Activated naive CD4-positive, alpha-beta T cell treated with anti-CD3 and anti-CD28 coated beads, Interleukin-2, amount 50 U/mL, for 24 hours (primary cell): ENCODE measurements around the gene NDUFA6.
"Not testable (repeated sequence)": the region's sequence is repeated elsewhere in the genome, so short reads cannot be mapped to it uniquely, and the experiment has no call there.

Experiments
- H3K27ac Mint-ChIP-seq: one replicate; pipeline ENCODE4 v1.8.0; 2021; ENCODE audit warnings: mild to moderate bottlenecking, mixed read lengths
- H3K27me3 Mint-ChIP-seq: one replicate; pipeline ENCODE4 v1.8.0; 2021; ENCODE audit warnings: mixed read lengths
- H3K36me3 Mint-ChIP-seq: one replicate; pipeline ENCODE4 v1.8.0; 2021; ENCODE audit warnings: mixed read lengths
- H3K4me1 Mint-ChIP-seq: one replicate; pipeline ENCODE4 v1.8.0; 2021; ENCODE audit warnings: mixed read lengths
- H3K4me3 Mint-ChIP-seq: one replicate; pipeline ENCODE4 v1.8.0; 2021; ENCODE audit warnings: mild to moderate bottlenecking, mixed read lengths
- H3K9me3 Mint-ChIP-seq: one replicate; pipeline ENCODE4 v1.8.0; 2021; ENCODE audit warnings: mixed read lengths

Gene NDUFA6

DNA sequence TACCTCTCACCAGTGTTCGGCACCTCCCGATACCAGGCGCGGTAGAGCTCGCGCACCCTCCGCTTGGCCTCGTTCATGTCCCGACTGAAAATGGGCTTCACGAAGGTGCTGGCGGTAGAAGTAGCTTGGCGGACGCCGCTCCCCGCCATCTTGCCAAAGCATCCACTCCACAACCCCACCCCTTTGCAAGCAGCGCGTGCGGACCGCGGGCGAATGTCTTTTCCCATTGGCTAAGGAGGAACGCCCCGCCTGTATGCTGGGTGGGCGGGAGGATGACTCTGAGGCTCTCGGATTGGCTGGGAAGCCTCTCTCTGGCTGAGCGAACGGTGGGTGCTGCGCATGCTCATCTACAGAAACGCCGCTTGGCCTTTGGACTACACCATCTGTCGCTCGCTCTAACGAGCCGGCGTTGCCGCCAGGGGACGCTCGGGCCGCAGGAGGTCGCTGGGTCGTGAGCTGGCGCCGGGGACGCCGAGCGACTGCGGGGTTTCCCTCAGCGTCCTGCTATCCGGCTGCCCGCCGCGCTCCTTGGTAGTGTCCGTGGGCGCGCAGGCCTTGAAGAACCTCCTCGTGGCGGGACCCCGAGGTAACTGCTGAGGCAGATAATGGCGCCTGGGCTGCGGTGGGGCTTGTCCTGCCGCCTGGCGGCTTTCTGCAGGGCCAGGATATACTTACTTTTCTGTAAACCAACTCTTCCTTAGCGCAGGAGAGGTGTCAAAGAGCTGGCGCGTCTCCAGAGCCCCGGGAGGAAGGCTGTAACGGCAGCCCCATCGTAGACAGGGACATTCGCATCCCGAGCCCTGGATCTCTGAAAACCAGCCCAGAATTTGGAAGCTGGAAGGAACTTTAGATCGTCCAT, at the start of gene NDUFA6:
Gene NDUFA6 (minus strand): TSS at position 177 of the 859 bp plus-strand sequence. CDS start 28 bp downstream, at position 149.
- Mint-ChIP-seq H3K9me3 (no peaks in the 10 kb centered on the region), H3K36me3 (peaks cover 9% of the 10 kb centered on the region), H3K4me3 (peak within 1 kb of the TSS; percentile 97), H3K27ac (peak within 1 kb of the TSS; percentile 99), H3K4me1 (peaks cover 40% of the 10 kb centered on the region), H3K27me3 (no peaks in the 10 kb centered on the region)

DNA sequence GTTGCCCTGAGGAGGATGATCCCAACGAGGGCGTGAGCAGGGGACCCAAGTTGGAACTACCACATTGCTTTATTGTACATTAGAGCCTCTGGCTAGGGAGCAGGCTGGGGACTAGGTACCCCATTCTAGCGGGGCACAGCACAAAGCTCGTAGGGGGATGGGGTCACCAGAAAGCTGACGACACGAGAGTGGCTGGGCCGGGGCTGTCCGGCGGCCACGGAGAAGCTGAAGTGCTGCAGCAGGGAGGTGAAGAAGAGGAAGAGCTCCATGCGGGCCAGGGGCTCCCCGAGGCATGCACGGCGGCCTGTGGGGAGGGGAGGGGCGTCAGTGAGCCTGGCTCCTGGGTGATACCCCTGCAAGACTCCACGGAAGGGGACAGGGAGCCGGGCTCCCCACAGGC, 49.6 kb upstream of the NDUFA6 start:
- not testable (repeated sequence) for H3K9me3 Mint-ChIP-seq, H3K4me1 Mint-ChIP-seq, H3K27me3 Mint-ChIP-seq, H3K36me3 Mint-ChIP-seq, H3K27ac Mint-ChIP-seq, H3K4me3 Mint-ChIP-seq

DNA sequence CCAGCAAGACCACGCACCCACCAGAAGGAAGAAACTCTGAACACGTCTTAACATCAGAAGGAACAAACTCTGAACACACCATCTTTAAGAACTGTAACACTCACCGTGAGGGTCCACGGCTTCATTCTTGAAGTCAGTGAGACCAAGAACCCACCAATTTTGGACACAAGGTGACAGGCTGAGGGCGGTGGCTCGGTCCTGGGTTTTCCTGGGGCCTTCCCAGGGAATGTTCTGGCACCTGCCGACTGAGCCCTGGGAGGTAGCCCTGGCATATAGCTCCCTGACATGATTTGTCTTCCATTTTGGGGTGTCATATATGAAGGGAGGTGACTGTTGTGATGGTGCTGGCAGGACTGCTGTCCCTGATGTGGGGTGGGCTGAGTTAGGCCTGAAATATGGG, 48.9 kb upstream of the NDUFA6 start:
- H3K27ac Mint-ChIP-seq, H3K9me3 Mint-ChIP-seq, H3K36me3 Mint-ChIP-seq, H3K27me3 Mint-ChIP-seq, H3K4me1 Mint-ChIP-seq, H3K4me3 Mint-ChIP-seq: not testable (repeated sequence)

GRCh38 chr22:42138972-42139371, 48.4 kb upstream of the NDUFA6 start:
- Mint-ChIP-seq H3K27ac (no peak overlapping the region), H3K4me1 (no peaks in the 10 kb centered on the region), H3K4me3 (no peak overlapping the region), H3K9me3 (no peaks in the 10 kb centered on the region), H3K36me3 (peaks cover 7% of the 10 kb centered on the region), H3K27me3 (no peaks in the 10 kb centered on the region)

DNA sequence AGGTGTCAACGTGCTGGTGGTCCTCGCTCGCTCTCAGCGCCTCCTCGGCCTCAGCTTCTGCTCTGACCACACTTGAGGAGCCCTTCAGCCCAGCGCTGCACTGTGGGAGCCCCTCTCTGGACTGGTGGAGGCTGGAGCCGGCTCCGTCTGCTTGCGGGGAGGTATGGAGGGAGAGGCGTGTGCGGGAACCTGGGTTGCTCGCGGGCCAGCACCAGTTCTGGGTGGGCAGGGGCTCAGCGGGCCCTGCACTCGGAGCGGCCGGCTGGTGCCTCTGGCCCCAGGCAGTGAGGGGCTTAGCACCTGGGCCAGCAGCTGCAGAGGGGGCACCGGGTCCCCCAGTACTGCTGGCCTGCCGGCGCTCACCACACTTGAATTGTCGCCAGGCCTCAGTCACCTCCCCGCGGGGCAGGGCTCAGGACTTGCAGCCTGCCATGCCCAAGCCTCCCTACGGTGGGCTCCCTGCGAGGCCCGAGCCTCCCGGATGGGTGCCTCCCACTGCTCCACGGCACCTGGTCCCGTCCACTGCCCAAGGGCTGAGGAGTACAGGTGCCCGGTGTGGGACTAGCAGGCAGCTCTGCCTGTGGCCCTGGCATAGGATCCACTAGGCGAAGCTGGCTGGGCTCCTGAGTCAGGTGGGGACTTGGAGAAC, 47.7 kb upstream of the NDUFA6 start:
- no peak overlapping the region for H3K27ac Mint-ChIP-seq
- peaks cover 7% of the 10 kb centered on the region for H3K36me3 Mint-ChIP-seq
- no peaks in the 10 kb centered on the region for H3K4me1 Mint-ChIP-seq
- H3K4me3 Mint-ChIP-seq, result no peak overlapping the region
- no peaks in the 10 kb centered on the region for H3K9me3 Mint-ChIP-seq
- no peaks in the 10 kb centered on the region for H3K27me3 Mint-ChIP-seq

DNA sequence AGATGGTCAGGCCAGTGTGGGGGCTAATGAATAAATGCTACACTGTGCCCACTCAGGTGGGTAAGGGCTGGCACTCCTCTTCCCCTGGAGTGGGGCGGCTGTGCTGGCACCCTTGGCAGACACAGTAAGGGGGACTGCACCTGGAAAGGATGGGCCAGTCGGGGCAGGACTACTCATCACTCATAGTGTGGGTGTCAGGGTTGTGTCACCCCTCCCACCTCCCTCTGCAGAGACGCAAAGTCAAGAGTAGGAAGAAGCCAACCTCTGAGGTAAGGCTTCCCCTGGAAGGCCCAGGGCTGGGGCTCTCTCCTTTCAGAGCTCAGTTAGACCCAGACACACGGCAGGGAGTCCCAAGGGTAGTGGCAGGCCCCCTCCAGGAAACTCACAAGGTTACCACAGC, 45.1 kb upstream of the NDUFA6 start:
- H3K27ac Mint-ChIP-seq, H3K4me1 Mint-ChIP-seq: not testable (repeated sequence)

GRCh38 chr22:42134100-42135020, 43.8 kb upstream of the NDUFA6 start:
- H3K36me3 Mint-ChIP-seq, result peaks cover 4% of the 10 kb centered on the region
- H3K27me3 Mint-ChIP-seq, result no peaks in the 10 kb centered on the region
- no peaks in the 10 kb centered on the region for H3K9me3 Mint-ChIP-seq
- no peak overlapping the region for H3K4me3 Mint-ChIP-seq
- H3K4me1 Mint-ChIP-seq, result no peaks in the 10 kb centered on the region
- no peak overlapping the region for H3K27ac Mint-ChIP-seq

More for the DNA sequence above, 45.1 kb upstream of the NDUFA6 start:
- H3K9me3 Mint-ChIP-seq, H3K4me3 Mint-ChIP-seq, H3K36me3 Mint-ChIP-seq, H3K27me3 Mint-ChIP-seq: not testable (repeated sequence)

DNA sequence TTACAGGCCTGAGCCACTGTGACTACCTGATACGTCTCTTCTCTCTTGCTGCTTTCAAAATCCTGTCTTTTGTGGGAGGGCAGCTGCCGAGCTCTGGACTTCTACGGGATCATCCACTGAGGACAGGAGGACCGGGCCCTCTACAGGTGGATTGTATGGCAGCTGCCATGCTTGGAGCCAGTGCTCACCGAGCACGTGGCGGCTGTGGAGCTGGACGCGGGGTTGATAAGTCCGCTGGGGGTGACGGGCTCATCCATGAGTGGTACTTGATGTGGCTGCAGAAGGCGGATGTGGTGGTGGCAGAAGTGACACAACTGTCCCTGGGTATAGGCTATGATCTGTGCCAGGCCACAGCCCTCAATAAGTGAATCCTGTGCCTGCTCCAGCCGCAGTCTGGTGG, 41.9 kb upstream of the NDUFA6 start:
- Mint-ChIP-seq H3K4me1 (no peaks in the 10 kb centered on the region), H3K27me3 (no peaks in the 10 kb centered on the region), H3K27ac (peak overlapping the region; percentile 72), H3K4me3 (no peak overlapping the region), H3K36me3 (no peaks in the 10 kb centered on the region), H3K9me3 (no peaks in the 10 kb centered on the region)

- H3K4me1 Mint-ChIP-seq, result no peaks in the 10 kb centered on the region
- no peaks in the 10 kb centered on the region for H3K27me3 Mint-ChIP-seq
- no peaks in the 10 kb centered on the region for H3K36me3 Mint-ChIP-seq
- no peak overlapping the region for H3K4me3 Mint-ChIP-seq
- H3K9me3 Mint-ChIP-seq, result no peaks in the 10 kb centered on the region
- peak overlapping the region; percentile 38 for H3K27ac Mint-ChIP-seq
These were observed 41.0 kb upstream of the NDUFA6 start for GRCh38 chr22:42131562-42131961.

DNA sequence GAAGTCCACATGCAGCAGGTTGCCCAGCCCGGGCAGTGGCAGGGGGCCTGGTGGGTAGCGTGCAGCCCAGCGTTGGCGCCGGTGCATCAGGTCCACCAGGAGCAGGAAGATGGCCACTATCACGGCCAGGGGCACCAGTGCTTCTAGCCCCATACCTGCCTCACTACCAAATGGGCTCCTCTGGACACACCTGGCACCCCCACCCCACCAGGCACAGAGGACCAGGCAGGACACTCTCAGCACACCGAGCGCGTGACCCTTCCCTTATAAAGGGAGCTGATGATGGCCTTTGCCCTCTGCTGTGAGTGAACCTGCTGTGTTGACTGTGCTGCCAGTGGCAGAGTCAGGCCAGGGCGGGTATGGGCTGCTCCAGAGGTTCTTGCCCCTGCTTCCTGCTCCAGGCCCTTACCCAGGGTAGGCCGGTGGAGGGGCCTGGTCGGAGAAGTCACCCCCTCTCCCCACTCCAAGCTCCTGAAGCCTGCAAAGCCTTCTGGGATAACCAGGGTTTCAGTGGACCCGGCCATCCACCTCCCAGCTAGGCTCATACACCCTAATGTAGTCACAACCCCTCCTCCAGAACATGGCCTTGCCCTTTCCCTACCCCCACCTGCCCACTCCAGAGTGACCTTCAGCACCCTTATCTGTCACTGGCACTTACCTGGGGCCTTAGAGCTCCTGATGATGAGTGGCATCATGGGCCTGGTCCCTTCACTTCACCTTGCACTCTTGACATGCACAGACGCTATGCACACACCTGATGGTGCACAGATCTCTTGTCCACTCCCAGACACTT, 40.3 kb upstream of the NDUFA6 start, which contains the start of gene CYP2D6:
Gene CYP2D6 (minus strand): TSS at position 172 of the 793 bp plus-strand sequence. CDS start 19 bp downstream, at position 153.
- H3K4me3 Mint-ChIP-seq, H3K4me1 Mint-ChIP-seq, H3K9me3 Mint-ChIP-seq, H3K36me3 Mint-ChIP-seq, H3K27me3 Mint-ChIP-seq: not testable (repeated sequence)
- H3K27ac Mint-ChIP-seq, result peak within 1 kb of the TSS; percentile 38

- H3K27ac Mint-ChIP-seq, H3K27me3 Mint-ChIP-seq, H3K4me3 Mint-ChIP-seq, H3K4me1 Mint-ChIP-seq, H3K9me3 Mint-ChIP-seq, H3K36me3 Mint-ChIP-seq: not testable (repeated sequence)
These were observed 39.6 kb upstream of the NDUFA6 start for GRCh38 chr22:42130182-42130581.

DNA sequence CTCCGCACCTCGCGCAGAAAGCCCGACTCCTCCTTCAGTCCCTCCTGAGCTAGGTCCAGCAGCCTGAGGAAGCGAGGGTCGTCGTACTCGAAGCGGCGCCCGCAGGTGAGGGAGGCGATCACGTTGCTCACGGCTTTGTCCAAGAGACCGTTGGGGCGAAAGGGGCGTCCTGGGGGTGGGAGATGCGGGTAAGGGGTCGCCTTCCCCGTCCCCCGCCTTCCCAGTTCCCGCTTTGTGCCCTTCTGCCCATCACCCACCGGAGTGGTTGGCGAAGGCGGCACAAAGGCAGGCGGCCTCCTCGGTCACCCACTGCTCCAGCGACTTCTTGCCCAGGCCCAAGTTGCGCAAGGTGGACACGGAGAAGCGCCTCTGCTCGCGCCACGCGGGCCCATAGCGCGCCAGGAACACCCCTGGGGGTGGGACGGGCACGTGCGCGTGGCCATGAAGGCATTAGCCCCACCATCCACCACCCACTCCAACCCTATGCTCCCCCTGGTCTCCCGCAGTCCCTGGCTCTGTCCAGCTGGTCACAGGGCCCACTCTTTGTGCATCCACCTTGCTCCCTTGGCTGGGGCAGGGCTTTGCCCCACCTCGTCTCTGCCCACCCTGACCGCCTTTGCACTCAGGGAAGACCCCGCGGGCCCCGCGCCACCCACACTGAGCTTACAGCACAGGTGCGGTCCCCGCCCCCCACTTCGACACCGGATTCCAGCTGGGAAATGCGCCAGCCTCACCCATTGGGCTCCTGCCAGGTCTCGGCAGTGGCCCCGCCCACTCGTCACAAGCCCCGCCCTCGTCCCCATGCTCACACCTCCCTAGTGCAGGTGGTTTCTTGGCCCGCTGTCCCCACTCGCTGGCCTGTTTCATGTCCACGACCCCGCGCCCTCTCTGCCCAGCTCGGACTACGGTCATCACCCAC, 38.5 kb upstream of the NDUFA6 start:
- H3K4me3 Mint-ChIP-seq, H3K27ac Mint-ChIP-seq, H3K36me3 Mint-ChIP-seq, H3K4me1 Mint-ChIP-seq, H3K27me3 Mint-ChIP-seq, H3K9me3 Mint-ChIP-seq: not testable (repeated sequence)

GRCh38 chr22:42128007-42128406, 37.4 kb upstream of the NDUFA6 start:
- H3K27me3 Mint-ChIP-seq, H3K9me3 Mint-ChIP-seq, H3K4me3 Mint-ChIP-seq, H3K27ac Mint-ChIP-seq, H3K36me3 Mint-ChIP-seq, H3K4me1 Mint-ChIP-seq: not testable (repeated sequence)

DNA sequence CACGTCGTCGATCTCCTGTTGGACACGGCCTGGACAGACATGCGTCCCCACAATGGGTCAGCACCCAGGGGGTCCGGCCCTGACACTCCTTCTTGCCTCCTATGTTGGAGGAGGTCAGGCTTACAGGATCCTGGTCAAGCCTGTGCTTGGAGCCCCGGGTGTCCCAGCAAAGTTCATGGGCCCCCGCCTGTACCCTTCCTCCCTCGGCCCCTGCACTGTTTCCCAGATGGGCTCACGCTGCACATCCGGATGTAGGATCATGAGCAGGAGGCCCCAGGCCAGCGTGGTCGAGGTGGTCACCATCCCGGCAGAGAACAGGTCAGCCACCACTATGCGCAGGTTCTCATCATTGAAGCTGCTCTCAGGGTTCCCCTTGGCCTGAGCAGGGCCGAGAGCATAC, 37.0 kb upstream of the NDUFA6 start:
- H3K27ac Mint-ChIP-seq, result no peak overlapping the region

More for the DNA sequence above, 37.0 kb upstream of the NDUFA6 start:
- H3K36me3 Mint-ChIP-seq, result no peaks in the 10 kb centered on the region
- no peak overlapping the region for H3K4me3 Mint-ChIP-seq
- no peaks in the 10 kb centered on the region for H3K9me3 Mint-ChIP-seq
- H3K4me1 Mint-ChIP-seq, result peaks cover under 1% of the 10 kb centered on the region
- no peaks in the 10 kb centered on the region for H3K27me3 Mint-ChIP-seq
